DMS79 (cell line): ENCODE measurements around the gene AGBL3.
"Not testable (repeated sequence)": the region's sequence is repeated elsewhere in the genome, so short reads cannot be mapped to it uniquely, and the experiment has no call there.

Experiments
- DNase-seq: peaks from one replicate; lab custom pipeline; 2025; lab: John Stamatoyannopoulos, UW

The AGBL3 gene

GRCh38 chr7:134963036-134963435 is 23.3 kb upstream of the AGBL3 start:
- DNase-seq = no peak

GRCh38 chr7:134966691-134967090 is 19.6 kb upstream of the AGBL3 start:
- no peak for DNase-seq

- DNase-seq = no peak
Observed at GRCh38 chr7:134968110-134968509, 18.2 kb upstream of the AGBL3 start.

- not testable (repeated sequence) for DNase-seq
Observed at GRCh38 chr7:134981645-134982044, 4.7 kb upstream of the AGBL3 start.

- no peak for DNase-seq
Observed at GRCh38 chr7:134985894-134986362, 380 bp upstream of the AGBL3 start.

GRCh38 chr7:134988161-134988560 is 1.9 kb downstream of the AGBL3 start:
- DNase-seq = no peak

- no peak for DNase-seq
Observed at GRCh38 chr7:134991469-134992339, 5.4 kb downstream of the AGBL3 start.

GRCh38 chr7:134992626-134993179 is 6.4 kb downstream of the AGBL3 start:
- DNase-seq = no peak

- no peak for DNase-seq
Observed at GRCh38 chr7:134993877-134994456, 7.7 kb downstream of the AGBL3 start.

- no peak for DNase-seq
Observed at GRCh38 chr7:134995239-134996096, 9.2 kb downstream of the AGBL3 start.

GRCh38 chr7:134996097-134996550 is 9.8 kb downstream of the AGBL3 start:
- DNase-seq = no peak

GRCh38 chr7:134997214-134997885 is 11.0 kb downstream of the AGBL3 start:
- no peak for DNase-seq

GRCh38 chr7:134999136-134999535 is 12.8 kb downstream of the AGBL3 start:
- DNase-seq = no peak

- no peak for DNase-seq
Observed at GRCh38 chr7:135001390-135002165, 15.3 kb downstream of the AGBL3 start.

- no peak for DNase-seq
Observed at GRCh38 chr7:135012229-135012628, 25.9 kb downstream of the AGBL3 start.

GRCh38 chr7:135023622-135024021 is 37.3 kb downstream of the AGBL3 start:
- DNase-seq = no peak

GRCh38 chr7:135035252-135035651 is 48.9 kb downstream of the AGBL3 start:
- no peak for DNase-seq

GRCh38 chr7:135067017-135067416 is 80.7 kb downstream of the AGBL3 start:
- not testable (repeated sequence) for DNase-seq

GRCh38 chr7:135074096-135074495 is 87.8 kb downstream of the AGBL3 start:
- DNase-seq = no peak

- DNase-seq = no peak
Observed at GRCh38 chr7:135074531-135074930, 88.2 kb downstream of the AGBL3 start.

- no peak for DNase-seq
Observed at GRCh38 chr7:135075716-135076115, 89.4 kb downstream of the AGBL3 start.
